Measurements from ENCODE around the gene SH3PXD2A. TPM values are rescaled to one million over a fixed set of nuclear protein-coding genes. Genes with fewer than 3 reads are reported as not detected.

Gene SH3PXD2A
- total RNA-seq, 4 donors from 2014 or later = 12.1 to 68.5 (median 21.7) TPM

DNA sequence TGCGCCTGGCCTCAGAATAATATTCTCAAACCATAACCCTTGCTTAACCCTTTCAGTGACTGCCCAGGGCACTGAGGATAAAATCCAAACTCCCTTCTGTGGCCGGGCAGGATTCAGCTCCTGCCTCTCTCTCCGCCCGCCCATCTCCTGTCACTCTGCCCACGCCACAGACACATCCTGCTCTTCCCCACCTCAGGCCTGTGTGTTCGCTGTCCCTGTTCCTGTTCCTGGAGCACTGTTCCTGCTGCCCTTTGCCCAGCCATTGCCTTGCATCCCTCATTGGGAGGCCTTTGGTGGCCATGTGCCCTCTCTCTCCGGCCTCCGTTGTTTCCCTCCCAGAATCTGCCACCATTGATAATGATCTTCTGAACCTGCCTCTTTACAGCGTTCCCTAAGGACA, 108.8 kb downstream of the SH3PXD2A start:
- no peaks in the 10 kb centered on the region for H3K36me3 ChIP-seq
- DNase-seq = no peak
- H3K4me1 ChIP-seq = peaks cover 0 to 20% (median 0%) of the 10 kb centered on the region in 4 donors
- H3K27me3 ChIP-seq = no peaks in the 10 kb centered on the region
- H3K9me3 ChIP-seq = no peaks in the 10 kb centered on the region
- H3K4me3 ChIP-seq = no peak overlapping the region
- H3K27ac ChIP-seq = no peak overlapping the region
- TF ChIP-seq POLR2A (IDR thresholded peaks at IDR 0.05) = no peak
- no peak for TF ChIP-seq CTCF (IDR thresholded peaks at IDR 0.05)

- Histone ChIP-seq H3K9me3 (no peaks in the 10 kb centered on the region), H3K4me3 (no peak overlapping the region), H3K36me3 (no peaks in the 10 kb centered on the region), H3K27ac (no peak overlapping the region), H3K27me3 (no peaks in the 10 kb centered on the region), H3K4me1 (peaks cover 0 to 20% (median 0%) of the 10 kb centered on the region in 4 donors)
- TF ChIP-seq CTCF (IDR thresholded peaks at IDR 0.05) = no peak
- no peak for TF ChIP-seq POLR2A (IDR thresholded peaks at IDR 0.05)
- DNase-seq = peak; percentile 21 to 67 (median 56)
These were observed 109.8 kb downstream of the SH3PXD2A start for GRCh38 chr10:103745341-103746247.

GRCh38 chr10:103742824-103743223, 112.6 kb downstream of the SH3PXD2A start:
- H3K4me1 ChIP-seq = peaks cover 0 to 33% (median 0%) of the 10 kb centered on the region in 4 donors
- H3K27me3 ChIP-seq = no peaks in the 10 kb centered on the region
- no peaks in the 10 kb centered on the region for H3K36me3 ChIP-seq
- TF ChIP-seq POLR2A (IDR thresholded peaks at IDR 0.05) = no peak
- no peak for TF ChIP-seq CTCF (IDR thresholded peaks at IDR 0.05)
- H3K27ac ChIP-seq = no peak overlapping the region
- H3K9me3 ChIP-seq = no peaks in the 10 kb centered on the region
- no peak for DNase-seq
- no peak overlapping the region for H3K4me3 ChIP-seq

DNA sequence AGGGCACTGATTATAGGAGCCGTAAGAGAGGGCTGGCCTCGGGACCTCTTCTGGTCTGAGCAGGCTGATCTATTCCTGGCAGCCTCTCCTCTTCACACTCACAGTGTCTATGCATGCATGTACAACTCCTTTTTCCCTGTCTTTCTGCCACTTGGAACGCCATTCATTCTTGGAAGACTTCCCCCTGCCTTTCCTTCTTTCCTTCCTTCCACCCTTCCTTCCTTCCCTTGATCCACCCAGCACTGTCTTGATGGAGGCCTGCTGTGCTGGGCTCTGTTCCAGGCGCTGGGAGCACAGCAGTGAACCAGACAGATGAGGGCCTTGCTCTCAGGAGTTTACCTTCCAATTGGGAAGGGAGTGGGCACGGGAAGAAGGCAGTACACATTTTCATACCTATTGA, 114.8 kb downstream of the SH3PXD2A start:
- Histone ChIP-seq H3K27me3 (no peaks in the 10 kb centered on the region), H3K27ac (no peak overlapping the region), H3K4me1 (peaks cover 0 to 23% (median 0%) of the 10 kb centered on the region in 4 donors), H3K9me3 (no peaks in the 10 kb centered on the region), H3K4me3 (no peak overlapping the region), H3K36me3 (no peaks in the 10 kb centered on the region)
- TF ChIP-seq CTCF (IDR thresholded peaks at IDR 0.05) = no peak
- TF ChIP-seq POLR2A (IDR thresholded peaks at IDR 0.05) = no peak
- no peak for DNase-seq

DNA sequence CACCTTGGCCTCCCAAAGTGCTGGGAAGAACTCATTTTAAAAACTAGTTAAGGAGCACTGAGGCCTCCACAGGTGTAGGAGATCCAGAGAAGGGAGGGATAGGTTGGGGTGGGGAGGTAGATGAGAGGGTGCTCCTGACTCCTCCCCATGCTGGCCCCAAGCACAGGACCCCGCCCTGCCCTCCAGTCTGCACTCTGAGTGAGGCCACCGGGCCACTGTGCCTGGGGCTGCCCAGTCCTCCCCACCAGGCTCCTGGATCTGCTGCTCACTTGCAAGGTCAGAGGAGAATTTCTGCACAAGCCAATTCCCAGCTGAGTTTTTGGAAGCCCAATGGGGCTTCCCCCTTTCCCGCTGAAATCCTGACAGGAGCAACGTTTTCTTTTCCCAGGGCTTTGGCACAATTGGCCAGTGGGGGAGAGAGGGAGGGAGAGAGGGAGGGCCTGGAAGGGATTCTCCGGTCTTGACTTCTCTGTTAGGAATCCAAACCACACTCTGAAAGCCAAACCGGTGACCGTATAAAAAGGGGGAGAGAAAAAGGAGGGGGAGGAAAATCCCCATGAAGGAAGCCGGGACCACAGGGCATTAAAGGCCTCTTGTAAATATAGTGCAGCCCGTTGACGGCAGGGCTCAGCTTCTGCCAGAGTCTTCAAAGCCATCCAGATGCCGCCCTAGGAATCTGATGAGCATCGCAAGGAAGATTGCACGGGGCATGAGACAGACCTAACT, 116.2 kb downstream of the SH3PXD2A start:
- peak overlapping the region in 3 of 4 donors; percentile 25 to 60 (median 49) for H3K27ac ChIP-seq
- H3K36me3 ChIP-seq = no peaks in the 10 kb centered on the region
- peaks cover 0 to 19% (median 0%) of the 10 kb centered on the region in 4 donors for H3K4me1 ChIP-seq
- no peak overlapping the region for H3K4me3 ChIP-seq
- H3K9me3 ChIP-seq = no peaks in the 10 kb centered on the region
- TF ChIP-seq CTCF (IDR thresholded peaks at IDR 0.05) (no peak), POLR2A (IDR thresholded peaks at IDR 0.05) (no peak)
- peak in 1 of 3 donors; percentile 53 for DNase-seq
- H3K27me3 ChIP-seq = no peaks in the 10 kb centered on the region

All from Peyer's patch (tissue), 4 donors.